ENCODE results near the gene FADS2. TPM values are rescaled to one million over a fixed set of nuclear protein-coding genes. Genes with fewer than 3 reads are reported as not detected.

Gene FADS2
- total and polyA plus RNA-seq, 2 experiments from 2014 or later = 317 to 356 TPM

- no peak overlapping the region for H3K4me3 ChIP-seq
- no peaks in the 10 kb centered on the region for H3K9me3 ChIP-seq (ENCODE audit: low read depth)
- no peaks in the 10 kb centered on the region for H3K27me3 ChIP-seq
- no peaks in the 10 kb centered on the region for H3K9me2 ChIP-seq (replicated peaks; ENCODE audit: insufficient read depth)
- no peaks in the 10 kb centered on the region for H4K20me1 ChIP-seq (ENCODE audit: insufficient read depth, poor library complexity, severe bottlenecking)
- 96% methylated on average over 4 of the region's 4 CpGs for WGBS (ENCODE audit: low lambda C conversion rate, missing lambda C conversion rate)
- H3K79me2 ChIP-seq = peaks cover 65% of the 10 kb centered on the region
- no peak for TF ChIP-seq EZH2phosphoT487 (IDR thresholded peaks at IDR 0.05; ENCODE audit: low read depth, severe bottlenecking, unreplicated experiment)
- no peak for TF ChIP-seq EZH2 (IDR thresholded peaks at IDR 0.05; ENCODE audit: borderline replicate concordance)
- no peak for TF ChIP-seq CTCF (IDR thresholded peaks at IDR 0.05; ENCODE audit: poor library complexity)
- no peak overlapping the region for H3K4me2 ChIP-seq
- H2AFZ ChIP-seq = no peak overlapping the region
- no peak for DNase-seq (ENCODE audit: low spot score)
- peaks cover 14% of the 10 kb centered on the region for H3K4me1 ChIP-seq (ENCODE audit: insufficient read depth)
- H3K27ac ChIP-seq = no peak overlapping the region
- no peaks in the 10 kb centered on the region for H3K36me3 ChIP-seq (replicated peaks; ENCODE audit: insufficient read depth, low read depth)
Observed at GRCh38 chr11:61794579-61794978, 33.5 kb upstream of the FADS2 start.

DNA sequence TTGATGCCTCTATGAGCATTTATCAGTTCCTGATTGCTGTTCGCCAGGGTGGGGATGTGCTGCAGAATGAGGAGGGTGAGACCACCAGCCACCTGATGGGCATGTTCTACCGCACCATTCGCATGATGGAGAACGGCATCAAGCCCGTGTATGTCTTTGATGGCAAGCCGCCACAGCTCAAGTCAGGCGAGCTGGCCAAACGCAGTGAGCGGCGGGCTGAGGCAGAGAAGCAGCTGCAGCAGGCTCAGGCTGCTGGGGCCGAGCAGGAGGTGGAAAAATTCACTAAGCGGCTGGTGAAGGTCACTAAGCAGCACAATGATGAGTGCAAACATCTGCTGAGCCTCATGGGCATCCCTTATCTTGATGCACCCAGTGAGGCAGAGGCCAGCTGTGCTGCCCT, 32.6 kb upstream of the FADS2 start:
- Histone ChIP-seq H3K27ac (no peak overlapping the region), H2AFZ (no peak overlapping the region), H3K79me2 (peaks cover 57% of the 10 kb centered on the region), H3K36me3 (replicated peaks; ENCODE audit: insufficient read depth, low read depth) (no peaks in the 10 kb centered on the region), H3K9me3 (ENCODE audit: low read depth) (no peaks in the 10 kb centered on the region), H3K9me2 (replicated peaks; ENCODE audit: insufficient read depth) (no peaks in the 10 kb centered on the region), H3K27me3 (no peaks in the 10 kb centered on the region), H3K4me1 (ENCODE audit: insufficient read depth) (peaks cover 14% of the 10 kb centered on the region), H4K20me1 (ENCODE audit: insufficient read depth, poor library complexity, severe bottlenecking) (no peaks in the 10 kb centered on the region), H3K4me2 (no peak overlapping the region), H3K4me3 (no peak overlapping the region)
- no peak for DNase-seq (ENCODE audit: low spot score)
- TF ChIP-seq CTCF (IDR thresholded peaks at IDR 0.05; ENCODE audit: poor library complexity) (no peak), EZH2phosphoT487 (IDR thresholded peaks at IDR 0.05; ENCODE audit: low read depth, severe bottlenecking, unreplicated experiment) (no peak), EZH2 (IDR thresholded peaks at IDR 0.05; ENCODE audit: borderline replicate concordance) (no peak)
- WGBS (ENCODE audit: low lambda C conversion rate, missing lambda C conversion rate) = 98% methylated on average over 12 of the region's 12 CpGs

- TF ChIP-seq EZH2phosphoT487 (IDR thresholded peaks at IDR 0.05; ENCODE audit: low read depth, severe bottlenecking, unreplicated experiment) (no peak), EZH2 (IDR thresholded peaks at IDR 0.05; ENCODE audit: borderline replicate concordance) (no peak), CTCF (IDR thresholded peaks at IDR 0.05; ENCODE audit: poor library complexity) (no peak)
- no peak for DNase-seq (ENCODE audit: low spot score)
- Histone ChIP-seq H3K4me3 (no peak overlapping the region), H3K9me2 (replicated peaks; ENCODE audit: insufficient read depth) (no peaks in the 10 kb centered on the region), H2AFZ (no peak overlapping the region), H3K36me3 (replicated peaks; ENCODE audit: insufficient read depth, low read depth) (no peaks in the 10 kb centered on the region), H3K27me3 (no peaks in the 10 kb centered on the region), H3K27ac (no peak overlapping the region), H4K20me1 (ENCODE audit: insufficient read depth, poor library complexity, severe bottlenecking) (no peaks in the 10 kb centered on the region), H3K4me2 (no peak overlapping the region), H3K79me2 (peaks cover 51% of the 10 kb centered on the region), H3K4me1 (ENCODE audit: insufficient read depth) (peaks cover 14% of the 10 kb centered on the region), H3K9me3 (ENCODE audit: low read depth) (no peaks in the 10 kb centered on the region)
- WGBS (ENCODE audit: low lambda C conversion rate, missing lambda C conversion rate) = 98% methylated on average over 18 of the region's 18 CpGs
Observed at GRCh38 chr11:61795876-61796526, 32.1 kb upstream of the FADS2 start.
